Stimulated activated CD4-positive, alpha-beta T cell treated with anti-CD3 and anti-CD28 coated beads, TNF-alpha, amount 100 ng/mL, for 4 hours (primary cell): Measurements from ENCODE around the gene CACHD1.
A peak's percentile ranks its signal among the peaks of the same experiment; 100 is the strongest.
"Not testable (repeated sequence)": the region's sequence is repeated elsewhere in the genome, so short reads cannot be mapped to it uniquely, and the experiment has no call there.

ENCODE experiments used
- DNase-seq, 3 experiments: peaks; one replicate each; pipeline ENCODE4 v3.0.0-alpha.2; 2020; ENCODE audit warnings: low read depth in 3 of 3

CACHD1 gene

DNA sequence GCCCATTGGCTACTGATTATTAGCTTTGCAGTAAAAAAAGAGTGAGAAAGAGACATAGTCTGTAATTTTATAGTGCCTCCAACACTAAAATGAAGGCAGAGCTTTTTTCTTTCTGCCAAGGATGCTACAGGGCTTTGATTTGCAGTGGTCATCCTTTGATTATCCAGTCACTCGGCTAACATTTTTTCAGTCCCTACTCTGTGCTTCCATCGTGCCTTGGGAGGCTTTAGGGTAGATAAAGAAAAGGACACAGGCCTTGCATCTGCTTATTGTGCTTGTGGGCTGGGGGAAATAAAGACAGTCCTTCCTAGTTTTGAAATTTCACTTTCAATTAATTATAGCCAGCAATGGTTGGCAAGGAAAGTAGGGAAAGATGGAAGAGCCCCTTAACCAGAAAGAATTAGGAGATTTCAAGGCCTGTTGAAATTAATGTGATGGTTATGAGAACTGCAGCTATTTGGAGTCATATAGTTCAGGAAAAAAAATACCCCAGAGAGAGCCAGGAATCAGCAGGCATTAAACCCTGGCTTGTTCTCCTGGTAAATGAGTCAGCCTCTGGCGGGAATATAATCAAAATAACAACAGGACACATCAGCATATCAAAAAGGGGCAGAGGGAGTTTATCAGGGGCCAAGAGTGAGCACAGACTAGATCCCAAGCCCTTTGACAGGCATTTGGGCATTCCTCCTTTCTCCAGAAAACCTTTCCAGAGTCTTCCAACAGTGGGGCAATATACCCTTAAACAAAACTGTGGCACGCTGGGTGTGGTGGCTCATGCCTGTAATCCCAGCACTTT, 27.4 kb downstream of the CACHD1 start:
- no peak for DNase-seq

DNA sequence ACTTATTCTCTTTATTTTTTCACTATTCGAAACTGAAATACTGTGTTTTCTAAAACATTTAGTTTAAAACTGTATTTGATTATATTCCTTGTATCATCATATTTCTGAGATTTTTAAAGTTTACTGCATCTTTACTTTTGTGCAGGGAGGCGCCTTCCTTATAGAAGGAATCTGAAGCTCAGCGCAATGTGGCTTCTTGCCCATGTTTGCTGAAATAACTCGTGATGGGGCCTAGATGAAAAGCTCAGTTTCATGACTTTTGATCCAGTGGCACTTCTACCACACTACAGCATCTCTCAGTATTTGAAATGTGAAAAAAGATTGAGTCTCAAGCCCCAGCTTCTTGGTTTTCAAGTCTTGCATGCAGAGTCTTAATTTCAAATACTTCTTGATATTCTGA, 28.4 kb downstream of the CACHD1 start:
- DNase-seq: no peak

DNA sequence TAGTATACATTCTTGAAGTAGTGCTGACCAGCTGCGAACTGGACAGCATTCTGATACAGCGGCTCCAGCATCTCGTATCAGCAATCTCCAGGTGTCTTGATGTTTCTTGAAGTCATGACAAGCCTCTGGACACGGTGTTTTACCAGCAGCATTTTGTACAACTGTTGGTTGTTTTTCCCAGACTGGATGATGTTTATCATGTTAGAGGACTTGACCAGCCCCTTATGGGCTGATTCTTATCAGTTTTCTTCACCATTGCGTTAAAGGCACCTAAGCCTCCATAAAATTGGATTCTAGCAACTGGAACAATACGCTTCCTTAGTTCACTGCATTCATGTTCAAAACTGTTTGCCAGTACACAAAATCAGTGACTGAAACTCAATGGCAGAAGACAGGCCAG, 29.1 kb downstream of the CACHD1 start:
- DNase-seq: no peak

DNA sequence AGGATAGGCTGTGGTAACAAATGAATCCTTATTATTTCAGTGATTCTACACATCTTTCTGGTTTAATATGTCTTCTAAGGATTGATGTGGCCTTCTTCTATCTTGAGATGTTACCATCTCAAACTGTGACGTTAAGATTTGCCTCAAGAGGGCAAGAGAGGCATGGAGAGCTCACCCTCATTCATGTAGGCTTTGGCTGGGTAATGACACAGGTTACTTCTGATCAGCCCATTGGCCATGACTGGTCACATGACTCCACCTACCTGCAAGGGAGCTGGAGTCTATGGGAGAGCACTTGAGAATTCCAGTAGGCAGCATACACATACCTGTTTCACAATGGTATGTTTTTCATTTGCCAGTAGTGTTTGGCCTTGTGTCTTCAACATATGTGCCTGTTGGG, 30.0 kb downstream of the CACHD1 start:
- no peak for DNase-seq

DNA sequence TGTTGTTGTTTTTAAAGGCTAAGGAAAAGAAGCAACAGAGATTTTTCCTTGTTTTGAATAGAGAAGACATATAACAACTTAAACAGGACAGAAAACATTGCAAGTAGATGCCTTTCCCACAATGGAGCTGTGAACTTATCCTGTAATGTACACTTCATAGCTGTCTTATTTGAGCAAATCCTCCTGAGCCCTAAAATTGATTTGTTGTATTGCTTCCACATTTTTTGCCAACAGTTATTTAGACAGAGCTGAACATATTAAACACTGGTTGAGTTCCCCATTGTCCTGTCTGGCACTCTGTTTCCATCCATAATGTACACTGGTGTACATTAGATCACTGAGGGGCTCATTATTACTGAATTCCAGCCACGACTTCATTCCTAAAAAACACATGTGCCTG, 32.2 kb downstream of the CACHD1 start:
- no peak for DNase-seq

DNA sequence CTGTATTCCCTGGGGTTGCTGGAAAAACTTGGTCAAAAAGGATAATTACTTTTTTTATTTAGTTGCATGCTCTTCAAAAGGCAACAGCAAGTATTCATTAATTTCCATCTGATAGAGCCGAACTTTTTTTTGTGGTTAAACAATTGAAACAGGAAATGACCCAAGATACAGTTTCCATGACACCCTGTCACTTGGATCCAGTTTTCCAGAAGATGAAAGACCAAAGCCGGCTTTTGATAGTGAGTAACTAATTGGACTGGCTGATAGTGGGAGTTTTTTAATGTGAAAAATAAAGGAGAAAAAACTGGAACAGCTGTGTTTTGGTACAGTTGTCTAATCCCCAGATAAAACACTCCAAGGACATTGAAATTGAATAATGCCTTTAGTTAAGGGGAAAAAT, 33.0 kb downstream of the CACHD1 start:
- no peak for DNase-seq

DNA sequence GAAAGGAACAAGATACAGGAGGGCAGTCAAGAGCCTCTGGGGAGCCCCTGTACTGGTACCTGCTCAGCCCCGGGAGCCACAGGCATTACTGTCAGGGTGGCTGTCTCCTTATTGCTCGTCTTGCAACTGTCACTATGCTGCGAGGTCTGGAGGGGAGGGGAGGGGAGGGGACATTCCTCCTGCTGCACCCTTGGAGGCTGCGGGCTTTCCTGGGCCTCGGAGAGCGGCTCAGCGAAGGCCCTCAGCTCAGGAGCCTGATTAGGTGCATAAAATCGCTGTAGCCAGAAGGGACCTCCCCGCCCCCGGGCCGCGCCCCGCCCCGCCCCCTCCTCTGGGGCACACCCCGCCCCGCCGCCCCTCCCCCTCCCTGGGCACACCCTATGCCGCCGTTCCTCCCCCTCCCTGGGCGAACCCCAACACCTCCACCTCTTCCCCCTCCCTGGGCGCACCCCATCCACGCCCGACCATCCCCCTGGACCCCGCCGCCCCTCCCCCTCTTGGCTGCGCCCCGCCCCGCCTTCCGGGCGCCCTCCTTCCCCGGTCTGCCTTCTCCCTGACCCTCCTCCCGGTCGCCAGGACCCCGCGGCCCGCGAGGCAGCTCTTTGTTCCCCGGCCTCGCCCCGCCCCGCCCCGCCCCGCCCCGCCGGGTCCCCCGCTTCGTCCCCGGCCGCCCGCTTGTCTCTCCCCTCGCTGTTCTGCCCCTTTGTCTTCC, 35.5 kb downstream of the CACHD1 start:
- DNase-seq: peak; percentile 8 to 18 (median 12)

DNA sequence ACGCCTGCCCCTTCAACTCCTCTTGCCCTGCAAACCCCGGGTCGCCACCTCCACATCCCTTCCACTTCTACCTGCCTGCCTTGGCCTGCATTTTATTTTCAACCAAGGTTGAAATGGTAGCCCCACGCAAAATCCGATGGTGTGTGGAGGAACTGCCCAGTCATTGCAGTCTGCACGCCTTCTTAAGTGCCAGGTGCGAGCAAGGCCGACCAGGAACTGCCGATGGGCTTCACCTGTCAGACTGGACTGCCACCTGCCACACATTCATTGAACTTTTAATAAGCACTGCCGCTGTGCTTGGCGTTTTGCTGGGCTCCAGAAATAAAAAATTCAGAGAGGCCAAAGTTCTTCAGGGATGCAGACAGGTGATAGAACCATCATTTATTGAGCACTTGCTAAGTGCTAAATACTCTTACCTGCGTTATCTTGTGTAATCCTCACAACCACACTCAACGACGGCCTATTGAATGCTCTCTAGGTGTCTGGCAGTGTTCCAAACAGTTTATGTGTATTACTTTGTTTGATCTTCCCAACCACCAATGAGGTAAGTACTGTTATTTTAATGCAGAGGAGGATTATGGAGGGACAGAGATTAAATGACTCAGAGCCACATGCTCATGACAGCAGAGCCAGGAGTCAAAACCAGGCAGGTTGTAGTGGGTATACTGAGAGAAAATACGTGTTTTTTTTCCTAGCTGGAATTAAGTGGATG, 36.2 kb downstream of the CACHD1 start:
- peak in 1 of 3 experiments; percentile 1 for DNase-seq

DNA sequence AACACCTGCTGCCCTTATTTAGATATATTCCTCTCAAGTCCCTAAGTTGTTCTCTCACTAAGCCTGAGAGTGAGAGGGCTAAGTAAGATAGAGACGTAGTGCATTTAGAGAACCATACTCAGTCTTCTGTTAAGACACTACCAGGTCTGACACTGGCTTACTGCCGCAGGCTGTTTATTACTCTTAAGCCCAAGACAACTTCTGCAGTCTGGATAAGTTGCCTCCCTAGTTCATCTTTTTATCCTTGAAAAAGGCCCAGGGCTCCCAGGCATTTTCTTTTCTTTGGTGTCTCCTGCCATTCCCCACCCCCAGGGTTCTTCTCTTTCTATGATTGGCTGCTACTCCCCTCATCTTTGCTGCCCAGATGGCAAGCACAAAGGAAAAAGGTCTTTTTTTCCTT, 38.7 kb downstream of the CACHD1 start:
- DNase-seq: no peak

DNA sequence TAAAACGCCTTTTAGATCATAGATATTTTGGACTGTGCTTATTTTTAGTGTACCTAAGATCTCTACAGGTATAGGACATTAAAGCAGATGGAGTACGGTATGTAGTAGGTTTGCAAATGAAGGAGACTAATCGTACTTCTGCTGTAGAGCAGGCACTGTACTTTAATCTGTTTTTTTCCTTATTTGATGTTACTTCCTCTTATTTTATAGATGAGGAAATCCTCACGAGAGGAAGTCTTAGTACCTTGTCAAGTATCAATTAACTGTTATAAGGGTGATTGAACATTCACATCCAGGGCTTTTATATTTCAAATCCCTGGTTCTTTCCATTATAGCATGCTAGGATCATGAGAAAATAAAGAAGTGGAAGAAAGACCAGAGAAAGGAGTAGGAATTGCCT, 41.1 kb downstream of the CACHD1 start:
- DNase-seq: no peak

DNA sequence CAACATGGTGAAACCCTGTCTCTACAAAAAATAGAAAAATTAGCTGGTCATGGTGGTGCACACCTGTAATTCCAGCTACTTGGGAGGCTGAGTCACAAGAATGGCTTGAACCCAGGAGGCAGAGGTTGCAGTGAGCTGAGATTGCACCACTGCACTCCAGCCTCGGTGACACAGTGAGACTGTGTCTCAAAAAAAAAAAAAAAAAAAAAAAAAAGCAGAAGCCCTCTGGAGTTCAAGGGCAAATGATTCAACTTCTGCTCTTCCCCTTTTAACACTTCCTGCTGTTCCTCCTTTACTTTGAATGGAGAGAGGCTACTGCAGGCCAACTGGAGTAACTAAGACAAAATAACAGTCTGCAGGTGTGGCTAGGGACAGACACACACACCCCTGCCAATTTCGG, 42.3 kb downstream of the CACHD1 start:
- not testable (repeated sequence) for DNase-seq

DNA sequence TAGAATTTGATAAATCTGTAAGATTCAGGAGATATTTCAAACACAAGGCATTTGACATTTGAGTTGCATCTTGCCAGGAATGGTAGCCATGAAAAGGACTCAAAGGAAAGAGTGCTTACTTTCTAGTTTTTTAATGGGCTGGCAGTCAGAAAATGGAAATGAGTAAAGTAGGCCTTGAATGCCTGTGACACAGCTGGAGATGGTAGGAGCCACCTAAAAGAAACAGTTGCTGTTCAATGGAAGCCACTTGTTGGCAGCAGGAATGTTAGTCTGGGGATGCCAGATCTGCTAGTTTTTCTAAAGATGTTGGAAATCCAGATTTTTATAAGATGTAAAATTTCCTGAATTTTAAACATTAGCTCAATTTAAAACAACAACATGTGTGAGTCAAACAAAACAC, 43.6 kb downstream of the CACHD1 start:
- no peak for DNase-seq

DNA sequence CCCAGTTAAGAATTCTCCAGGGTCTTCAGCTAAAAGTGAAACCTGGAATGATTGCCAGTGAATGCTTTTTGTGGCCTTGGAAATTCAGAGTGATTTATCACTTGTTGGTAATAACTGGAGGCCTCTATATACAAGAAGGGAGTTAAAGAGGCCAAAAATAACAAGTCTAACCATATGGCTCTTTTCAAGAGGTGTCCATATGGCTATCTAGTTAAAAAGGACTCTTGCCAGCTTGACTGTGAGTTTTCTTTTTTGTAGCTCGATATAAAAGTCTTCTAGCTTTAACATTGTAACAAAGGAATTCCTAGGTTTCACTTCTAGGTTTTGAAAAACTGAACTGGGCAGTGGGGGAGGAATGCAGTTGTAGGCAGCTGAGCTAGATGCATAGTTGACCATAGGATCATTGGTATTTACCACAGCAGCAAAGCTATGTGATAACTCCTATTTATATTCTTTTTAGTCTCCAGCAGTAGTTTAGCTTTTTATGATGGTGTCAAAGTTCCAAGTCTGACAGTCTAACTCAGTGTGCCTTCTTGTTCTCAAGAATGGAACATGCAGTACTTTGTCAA, 44.4 kb downstream of the CACHD1 start:
- DNase-seq: no peak

DNA sequence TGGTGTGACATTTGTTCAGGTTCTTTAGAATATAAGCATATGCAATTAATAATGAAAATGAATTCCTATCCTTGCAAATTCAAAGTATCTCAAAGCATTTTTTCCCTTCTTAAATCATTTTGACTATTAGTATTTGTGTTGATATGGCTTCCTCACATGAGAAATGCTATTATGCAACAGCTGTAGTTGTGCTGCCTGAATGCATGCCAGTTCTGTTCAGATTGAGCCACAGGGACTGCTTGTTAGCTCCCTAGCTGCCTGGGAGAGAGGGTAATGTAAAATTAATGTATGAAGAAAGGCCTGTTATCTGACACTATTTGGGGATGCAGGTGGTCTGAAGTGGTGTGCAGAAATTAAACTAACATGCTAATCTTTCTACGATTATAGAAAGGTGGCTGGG, 45.5 kb downstream of the CACHD1 start:
- no peak for DNase-seq

DNA sequence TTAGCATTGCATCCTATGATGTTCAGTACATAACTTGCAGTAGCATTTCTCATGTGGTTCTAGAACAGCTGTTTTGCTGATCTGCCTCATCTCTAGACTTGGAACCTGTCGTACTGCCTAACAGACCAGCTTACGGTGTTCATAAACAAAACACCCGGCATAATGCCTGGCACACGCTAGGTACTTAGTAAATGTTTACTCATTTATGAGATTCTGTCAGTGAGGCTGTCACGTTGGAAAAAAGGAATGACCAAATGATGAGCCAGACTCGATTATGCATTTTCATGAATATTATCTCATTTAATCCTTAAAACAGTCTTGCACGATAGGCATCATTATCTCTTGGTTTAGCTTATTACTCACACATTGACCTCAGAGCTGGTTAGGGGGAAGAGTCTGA, 46.4 kb downstream of the CACHD1 start:
- DNase-seq: no peak

DNA sequence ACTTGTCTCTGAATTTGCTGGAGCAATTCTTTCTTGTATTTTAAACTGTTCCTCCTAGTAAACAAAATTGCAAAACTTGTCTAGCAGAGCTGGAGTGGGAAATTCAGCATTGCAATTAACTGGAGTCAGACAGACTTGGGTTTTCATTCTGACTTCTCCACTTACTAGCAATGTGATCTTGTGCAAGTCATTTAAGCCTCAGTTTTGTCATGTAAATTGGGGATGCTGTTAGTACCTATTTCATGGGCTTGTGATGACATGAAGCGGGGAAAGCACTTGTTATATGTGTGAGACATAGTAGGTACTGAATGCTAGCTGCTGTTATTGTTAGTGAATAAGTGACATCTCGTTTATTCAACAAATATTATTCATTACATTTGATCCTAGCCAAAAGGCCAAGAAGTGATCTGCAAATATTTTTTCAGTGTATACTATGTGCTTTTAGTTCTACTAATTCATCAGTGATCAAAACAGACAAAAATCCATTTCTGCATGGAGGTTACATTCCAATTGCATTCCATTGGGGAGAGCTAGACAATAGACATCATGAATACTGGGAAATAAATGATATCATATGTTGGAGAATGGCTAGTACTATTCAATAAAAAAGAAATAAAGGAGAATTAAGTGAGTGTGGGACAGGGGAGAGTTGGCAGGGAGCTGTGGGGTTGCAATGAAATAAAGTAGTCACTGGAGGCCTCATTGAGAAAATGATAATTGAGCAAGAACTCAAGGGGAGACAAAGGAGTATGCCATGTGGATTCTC, 47.1 kb downstream of the CACHD1 start:
- DNase-seq: no peak

DNA sequence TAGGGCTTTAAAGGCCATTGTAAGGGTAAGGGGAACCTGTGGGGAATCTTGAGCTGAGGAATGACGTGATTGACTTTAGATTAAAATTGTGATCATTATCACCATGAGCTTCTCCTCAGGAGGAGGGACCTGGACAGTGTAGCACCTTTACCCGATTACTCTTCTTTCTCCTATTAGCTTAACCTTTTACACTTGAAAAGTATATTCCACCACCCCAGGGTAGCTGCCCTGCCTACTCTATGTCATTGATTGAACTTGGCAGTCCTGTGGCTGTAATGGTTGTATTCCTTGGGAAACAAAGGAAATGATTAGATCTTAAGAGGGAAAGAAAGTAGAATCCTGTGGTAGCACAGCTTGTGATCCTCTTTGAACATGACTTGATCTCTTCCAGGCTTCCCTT, 47.7 kb downstream of the CACHD1 start:
- no peak for DNase-seq

DNA sequence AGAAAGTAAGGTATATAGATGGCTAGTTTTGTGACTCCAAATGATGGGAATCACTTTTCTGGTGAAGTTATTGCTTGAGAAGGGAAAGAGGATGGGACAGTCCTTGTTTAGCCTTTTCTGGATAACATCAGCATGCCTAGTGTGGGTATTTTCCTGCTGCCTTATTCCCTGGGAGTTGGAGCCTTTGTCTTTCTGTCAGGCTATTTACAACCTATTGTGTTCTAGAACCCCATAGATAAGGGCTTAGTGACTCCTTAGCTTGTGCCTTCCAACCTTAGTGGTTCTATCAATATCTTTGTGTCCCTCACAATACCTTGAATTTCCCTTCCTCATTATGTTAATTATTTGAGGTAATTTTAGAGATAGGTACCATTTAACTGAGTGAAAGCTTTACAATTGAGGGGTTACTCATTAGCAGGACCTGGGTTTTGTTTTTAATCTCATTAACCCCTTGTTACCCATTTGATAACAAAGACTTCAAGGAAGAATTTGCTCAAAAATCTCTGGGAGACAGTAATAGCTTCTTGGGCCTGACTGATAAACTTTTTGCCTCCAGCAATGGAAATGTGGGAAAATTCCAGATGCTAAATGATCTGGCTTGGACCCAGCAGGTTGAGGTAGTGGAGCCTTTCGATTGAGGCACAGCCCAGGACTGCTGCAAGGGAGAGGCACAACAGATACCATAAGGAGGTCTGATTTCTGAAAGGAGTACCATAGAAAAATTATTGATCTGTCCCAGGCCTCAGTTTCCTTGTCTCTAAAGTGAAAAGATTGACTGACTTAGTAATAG, 49.0 kb downstream of the CACHD1 start:
- DNase-seq: no peak

DNA sequence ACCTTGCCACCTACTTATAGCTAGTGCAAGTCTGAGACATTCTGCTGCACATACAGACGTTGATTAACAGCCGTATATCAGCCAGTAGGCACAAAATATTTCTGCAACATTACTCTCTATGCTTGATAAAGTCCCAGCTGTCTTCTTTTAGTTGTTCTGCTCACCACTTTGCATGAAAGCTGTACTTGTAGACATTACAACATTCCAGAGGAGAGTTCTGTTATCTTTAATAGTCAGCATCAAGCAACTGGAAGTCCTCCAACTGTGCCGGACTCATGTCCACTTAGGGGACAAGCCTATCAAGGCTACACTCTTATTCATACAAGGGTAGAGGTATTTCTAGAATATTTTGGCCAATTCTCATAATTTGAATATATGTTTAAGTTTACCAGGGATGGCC, 50.0 kb downstream of the CACHD1 start:
- no peak for DNase-seq

DNA sequence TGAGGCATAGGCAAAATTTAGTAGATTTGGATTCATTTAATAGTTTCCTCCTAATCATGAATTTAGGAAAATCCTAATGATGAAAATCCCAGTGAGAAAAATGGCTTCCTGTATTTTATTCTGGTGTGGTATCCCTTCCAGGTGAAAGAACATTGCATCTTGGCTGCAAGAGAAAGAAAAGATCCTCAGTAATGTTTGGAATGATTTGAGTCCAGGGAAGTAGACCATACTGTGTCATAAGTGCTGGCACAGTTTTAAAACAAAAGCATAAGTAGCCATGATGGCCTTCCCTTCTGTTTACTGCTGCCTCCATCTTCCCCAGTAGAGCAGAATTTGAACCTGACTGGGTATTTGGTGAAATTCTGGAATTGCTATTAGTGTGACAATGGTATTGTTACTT, 52.8 kb downstream of the CACHD1 start:
- DNase-seq: no peak
